Colonic mucosa (tissue), 4 donors: ENCODE data around the gene IL9R. TPM values are rescaled to one million over a fixed set of nuclear protein-coding genes. Genes with fewer than 3 reads are reported as not detected.
"Not testable (repeated sequence)": the region's sequence is repeated elsewhere in the genome, so short reads cannot be mapped to it uniquely, and the experiment has no call there.

Experiments
- DNase-seq: peaks from one replicate; pipeline ENCODE4 v3.0.0-alpha.2; 2020
- H3K27ac ChIP-seq: fragments of 200-600 bp; one replicate; pipeline ENCODE4 v1.8.0; 2021
- H3K27me3 ChIP-seq: fragments of 200-600 bp; one replicate; pipeline ENCODE4 v1.8.0; 2021
- H3K36me3 ChIP-seq: fragments of 200-600 bp; one replicate; pipeline ENCODE4 v1.8.0; 2021
- H3K4me1 ChIP-seq: fragments of 200-600 bp; one replicate; pipeline ENCODE4 v1.8.0; 2021; ENCODE audit warnings: mild to moderate bottlenecking
- H3K4me3 ChIP-seq: fragments of 200-600 bp; one replicate; pipeline ENCODE4 v1.8.0; 2021
- H3K9ac ChIP-seq, 2 donors: one replicate each; pipeline ENCODE4 v1.7.0; 2013; ENCODE audit warnings: control low read depth in 2 of 2, low read depth in 2 of 2, low read length in 2 of 2
- H3K9me3 ChIP-seq: fragments of 200-600 bp; one replicate; pipeline ENCODE4 v1.8.0; 2021
- intact Hi-C: fragments of 100-400 bp; cut with DNase I; formaldehyde crosslinking; loops from one replicate; pipeline ENCODE4 v1.14.1; 2022
- total RNA-seq, 2 donors: library from RNA; stranded (reverse); fragmentation: NEBNext Ultra II Directional in 1 of 2; extraction: Animal tissue kit (Norgen Biotek cat#: 25700) in 1 of 2; gene quantifications; one replicate each; pipeline ENCODE4 v1.2.1, GENCODE V29; 2021
- TF ChIP-seq, protein P1 (sequence below): fragments of 200-600 bp; IDR thresholded peaks from one replicate; pipeline ENCODE4 v1.8.0; 2022; ENCODE audit warnings: antibody characterized with exemption, mild to moderate bottlenecking
- donor health status: healthy.
- donor health status: DM: no; HTN: no; CAD: no.
- donor health status: DM: no; HTN: no; CAD: no.

Gene IL9R
- total RNA-seq, 2 donors from 2014 or later: 0.42 to 0.50 TPM

DNA sequence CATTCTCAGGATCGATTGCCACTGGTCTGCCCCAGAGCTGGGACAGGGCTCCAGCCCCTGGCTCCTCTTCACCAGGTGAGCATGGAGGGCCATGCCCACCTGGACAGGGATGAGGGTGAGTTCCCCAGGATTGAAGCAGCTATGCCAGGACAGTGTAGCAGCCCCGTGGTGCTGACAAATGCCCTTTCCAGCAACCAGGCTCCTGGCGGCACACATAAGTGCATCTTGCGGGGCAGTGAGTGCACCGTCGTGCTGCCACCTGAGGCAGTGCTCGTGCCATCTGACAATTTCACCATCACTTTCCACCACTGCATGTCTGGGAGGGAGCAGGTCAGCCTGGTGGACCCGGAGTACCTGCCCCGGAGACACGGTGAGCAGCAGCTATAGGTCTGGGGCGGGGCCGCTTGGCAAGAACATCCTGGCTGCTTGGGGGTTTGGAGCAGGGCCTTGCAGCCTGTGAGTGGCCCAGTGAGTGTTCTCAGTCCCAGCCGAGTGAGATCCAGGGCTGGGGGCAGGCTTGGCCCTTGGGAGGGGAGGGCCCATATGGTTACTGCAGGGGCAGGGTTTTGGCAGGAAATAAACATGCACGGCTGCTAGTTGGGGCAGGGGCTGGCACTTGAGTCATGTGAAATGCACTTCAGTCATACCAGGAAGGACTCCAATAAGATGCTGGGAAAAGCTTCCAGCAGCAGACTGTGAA, 6.1 kb downstream of the IL9R start:
- Histone ChIP-seq H3K27ac (no peak overlapping the region), H3K9ac (no peak overlapping the region), H3K9me3 (no peaks in the 10 kb centered on the region), H3K4me1 (no peaks in the 10 kb centered on the region), H3K27me3 (no peaks in the 10 kb centered on the region), H3K4me3 (no peak overlapping the region), H3K36me3 (no peaks in the 10 kb centered on the region)
- TF ChIP-seq, protein P1, sequence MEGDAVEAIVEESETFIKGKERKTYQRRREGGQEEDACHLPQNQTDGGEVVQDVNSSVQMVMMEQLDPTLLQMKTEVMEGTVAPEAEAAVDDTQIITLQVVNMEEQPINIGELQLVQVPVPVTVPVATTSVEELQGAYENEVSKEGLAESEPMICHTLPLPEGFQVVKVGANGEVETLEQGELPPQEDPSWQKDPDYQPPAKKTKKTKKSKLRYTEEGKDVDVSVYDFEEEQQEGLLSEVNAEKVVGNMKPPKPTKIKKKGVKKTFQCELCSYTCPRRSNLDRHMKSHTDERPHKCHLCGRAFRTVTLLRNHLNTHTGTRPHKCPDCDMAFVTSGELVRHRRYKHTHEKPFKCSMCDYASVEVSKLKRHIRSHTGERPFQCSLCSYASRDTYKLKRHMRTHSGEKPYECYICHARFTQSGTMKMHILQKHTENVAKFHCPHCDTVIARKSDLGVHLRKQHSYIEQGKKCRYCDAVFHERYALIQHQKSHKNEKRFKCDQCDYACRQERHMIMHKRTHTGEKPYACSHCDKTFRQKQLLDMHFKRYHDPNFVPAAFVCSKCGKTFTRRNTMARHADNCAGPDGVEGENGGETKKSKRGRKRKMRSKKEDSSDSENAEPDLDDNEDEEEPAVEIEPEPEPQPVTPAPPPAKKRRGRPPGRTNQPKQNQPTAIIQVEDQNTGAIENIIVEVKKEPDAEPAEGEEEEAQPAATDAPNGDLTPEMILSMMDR: no peak
- intact Hi-C loops: no loop called here
- no peak for DNase-seq

DNA sequence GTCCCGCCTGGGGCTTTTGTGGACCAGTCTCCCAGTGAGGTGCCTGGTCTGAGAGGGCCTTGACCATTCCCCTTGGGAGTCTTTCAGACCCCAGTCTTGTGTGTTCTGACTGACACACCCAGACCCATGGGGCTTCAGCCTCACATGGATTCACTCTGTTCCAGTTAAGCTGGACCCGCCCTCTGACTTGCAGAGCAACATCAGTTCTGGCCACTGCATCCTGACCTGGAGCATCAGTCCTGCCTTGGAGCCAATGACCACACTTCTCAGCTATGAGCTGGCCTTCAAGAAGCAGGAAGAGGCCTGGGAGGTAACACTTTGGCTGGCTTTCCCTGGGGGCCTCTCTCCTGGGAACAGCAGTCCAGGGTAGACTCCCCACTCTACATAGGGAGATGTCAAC, 6.8 kb downstream of the IL9R start:
- H3K27me3 ChIP-seq: no peaks in the 10 kb centered on the region
- no peak for DNase-seq
- H3K4me3 ChIP-seq: no peak overlapping the region
- intact Hi-C loops: no loop called here
- no peaks in the 10 kb centered on the region for H3K9me3 ChIP-seq
- TF ChIP-seq, protein P1: no peak
- H3K9ac ChIP-seq: no peak overlapping the region
- H3K36me3 ChIP-seq: no peaks in the 10 kb centered on the region
- H3K4me1 ChIP-seq: no peaks in the 10 kb centered on the region
- H3K27ac ChIP-seq: no peak overlapping the region

DNA sequence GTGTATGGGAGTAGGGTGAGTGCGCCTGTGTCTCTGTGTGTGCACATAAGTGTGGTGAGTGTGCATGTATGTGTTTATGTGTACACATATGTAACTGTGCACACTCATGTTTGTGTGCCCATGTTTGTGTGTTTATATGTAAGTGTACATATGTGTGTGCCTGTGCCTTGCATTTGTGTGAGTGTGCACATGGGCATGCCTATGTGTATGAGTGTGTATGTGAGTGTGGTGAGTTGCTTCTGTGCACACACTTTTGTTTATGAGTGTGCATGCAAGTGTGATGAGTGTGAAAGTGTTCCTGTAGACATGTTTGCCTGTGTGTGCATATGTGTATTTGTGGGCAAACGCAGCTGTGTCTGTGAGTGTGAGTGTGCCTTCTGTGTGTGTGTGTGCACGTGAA, 7.2 kb downstream of the IL9R start:
- intact Hi-C loops: no loop called here
- Histone ChIP-seq H3K4me3 (no peak overlapping the region), H3K36me3 (no peaks in the 10 kb centered on the region), H3K27ac (no peak overlapping the region), H3K4me1 (no peaks in the 10 kb centered on the region), H3K9ac (no peak overlapping the region), H3K27me3 (no peaks in the 10 kb centered on the region), H3K9me3 (no peaks in the 10 kb centered on the region)
- TF ChIP-seq, protein P1: no peak
- DNase-seq: no peak

DNA sequence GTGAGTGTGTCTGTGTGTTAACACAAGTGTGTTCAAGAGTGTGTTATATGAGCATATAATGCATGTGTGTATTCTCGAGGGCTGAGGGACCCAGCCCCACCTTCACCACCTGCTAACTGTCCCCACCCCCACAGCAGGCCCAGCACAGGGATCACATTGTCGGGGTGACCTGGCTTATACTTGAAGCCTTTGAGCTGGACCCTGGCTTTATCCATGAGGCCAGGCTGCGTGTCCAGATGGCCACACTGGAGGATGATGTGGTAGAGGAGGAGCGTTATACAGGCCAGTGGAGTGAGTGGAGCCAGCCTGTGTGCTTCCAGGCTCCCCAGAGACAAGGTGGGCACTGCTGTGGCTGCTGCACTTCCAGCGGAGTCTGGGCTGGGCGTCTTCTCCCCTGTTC, 7.6 kb downstream of the IL9R start:
- TF ChIP-seq, protein P1: no peak
- H3K9ac ChIP-seq: no peak overlapping the region
- intact Hi-C loops: no loop called here

GRCh38 chrX:156006468-156006867, 9.0 kb downstream of the IL9R start:
- H3K9me3 ChIP-seq, H3K27me3 ChIP-seq, H3K4me1 ChIP-seq, intact Hi-C loops, DNase-seq, H3K36me3 ChIP-seq, H3K9ac ChIP-seq, H3K4me3 ChIP-seq, H3K27ac ChIP-seq: not testable (repeated sequence)

More for the DNA sequence above, 7.6 kb downstream of the IL9R start:
- Histone ChIP-seq H3K9me3 (no peaks in the 10 kb centered on the region), H3K27ac (no peak overlapping the region), H3K4me3 (no peak overlapping the region), H3K36me3 (no peaks in the 10 kb centered on the region), H3K27me3 (no peaks in the 10 kb centered on the region), H3K4me1 (no peaks in the 10 kb centered on the region)
- no peak for DNase-seq

DNA sequence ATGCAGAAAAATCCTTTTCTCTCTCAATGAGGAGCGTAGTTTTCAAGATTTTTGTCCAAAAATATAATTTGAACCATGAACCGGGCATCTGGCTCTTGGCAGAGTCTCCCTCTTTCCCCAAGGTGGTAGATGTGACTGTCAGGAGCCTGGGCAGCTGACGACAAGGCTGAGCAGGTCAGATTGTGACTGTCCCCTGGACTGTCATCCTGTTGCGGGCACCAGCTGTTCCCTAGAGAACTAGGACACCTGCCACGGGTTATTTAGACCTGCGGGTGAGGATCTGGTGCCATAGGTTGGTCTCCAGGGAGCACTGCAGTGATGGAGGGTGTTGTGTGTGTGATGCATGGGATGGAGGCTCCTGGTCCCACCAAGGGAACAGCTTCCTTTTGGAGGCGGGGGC, 10.9 kb downstream of the IL9R start:
- intact Hi-C loops, H3K36me3 ChIP-seq, H3K4me1 ChIP-seq: not testable (repeated sequence)

More for the DNA sequence above, 10.9 kb downstream of the IL9R start:
- not testable (repeated sequence) for H3K27me3 ChIP-seq, H3K9ac ChIP-seq, DNase-seq, H3K4me3 ChIP-seq, H3K27ac ChIP-seq, H3K9me3 ChIP-seq
